HTR-8/SVneo (cell line): Measurements from ENCODE around the gene WASHC4.
"Not testable (repeated sequence)": the region's sequence is repeated elsewhere in the genome, so short reads cannot be mapped to it uniquely, and the experiment has no call there.

Source experiments
- DNase-seq: peaks from one replicate; pipeline ENCODE4 v3.0.0; 2011; ENCODE audit warnings: low spot score, mixed read lengths; ENCODE audit not compliant: insufficient read length
- FAIRE-seq: peaks from 2 replicates; lab custom pipeline; 2011; peaks lifted over from hg19 to GRCh38; lab: Jason Lieb, UNC

The WASHC4 gene

DNA sequence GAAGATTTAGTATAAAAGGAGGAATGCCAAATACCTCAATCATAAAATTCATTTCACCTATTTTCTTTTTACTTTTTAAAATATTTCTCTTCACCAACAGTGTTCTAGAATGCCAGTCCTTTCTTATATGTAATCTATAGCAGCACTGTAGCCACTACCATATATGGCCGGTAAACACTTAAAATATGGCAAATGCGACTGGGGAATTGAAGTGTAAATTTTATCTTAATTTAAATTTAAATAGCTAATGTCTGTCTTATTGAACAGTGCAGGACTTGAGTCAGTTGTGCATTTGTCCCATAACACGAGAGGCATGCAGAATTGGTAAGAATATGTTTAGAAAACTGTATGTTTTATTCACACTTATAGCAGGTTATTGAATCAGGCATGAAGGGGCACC is 50.1 kb downstream of the WASHC4 start:
- FAIRE-seq (no peak), DNase-seq (no peak)

DNA sequence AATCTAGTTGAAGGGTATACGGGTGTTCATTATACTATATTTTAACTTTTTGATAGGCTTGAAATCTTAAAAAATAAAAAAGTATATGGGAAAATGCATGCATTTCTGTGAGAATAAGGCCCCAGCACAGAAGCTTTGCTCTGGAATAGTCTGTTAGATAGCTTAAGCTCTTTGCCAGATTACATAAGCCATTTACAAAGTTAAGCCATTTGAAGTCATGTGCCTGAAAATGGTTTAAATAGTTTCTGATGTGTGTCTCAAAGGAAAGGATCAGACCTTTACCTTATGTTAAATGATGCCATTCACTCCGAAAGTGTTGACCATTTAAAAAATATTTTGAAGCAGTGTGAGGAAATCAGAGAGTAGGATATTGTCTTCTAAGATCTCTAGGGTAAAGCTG is 51.3 kb downstream of the WASHC4 start:
- no peak for DNase-seq
- peak; percentile 26 for FAIRE-seq

DNA sequence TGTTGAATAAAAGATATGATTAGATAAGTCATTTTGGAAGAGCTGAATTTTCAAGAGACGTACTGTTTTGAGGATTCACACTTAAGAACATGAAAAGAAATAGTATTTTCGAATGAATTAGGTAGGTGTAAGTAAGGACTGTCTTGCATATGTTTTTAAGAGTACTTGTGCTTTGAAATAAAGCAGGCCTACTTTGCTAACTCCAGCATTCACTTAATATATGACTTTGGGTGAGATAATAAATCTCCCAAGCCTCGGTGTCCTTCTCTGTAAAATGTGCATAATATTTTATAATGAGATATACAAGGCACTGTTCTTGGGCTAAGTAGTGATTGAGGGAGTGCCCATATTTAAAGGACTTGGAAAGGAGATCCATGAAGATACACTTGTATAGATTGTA is 54.6 kb downstream of the WASHC4 start:
- no peak for FAIRE-seq

DNA sequence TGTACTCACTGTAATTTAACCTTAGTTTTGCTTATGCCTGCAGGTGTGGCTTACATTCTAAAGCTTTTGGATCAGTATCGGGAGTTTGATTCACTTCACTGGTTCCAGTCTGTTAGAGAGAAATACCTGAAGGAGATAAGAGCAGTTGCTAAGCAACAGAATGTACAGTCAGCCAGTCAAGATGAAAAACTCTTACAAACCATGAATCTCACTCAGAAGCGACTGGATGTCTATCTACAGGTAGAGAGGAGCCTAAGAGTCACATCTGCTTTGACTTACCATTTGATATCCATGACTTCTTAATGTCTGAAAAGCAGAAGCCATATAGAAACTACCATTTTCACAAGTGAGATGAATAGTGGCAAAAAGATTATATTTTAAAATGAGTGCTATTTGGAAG is 56.5 kb downstream of the WASHC4 start:
- DNase-seq, result no peak
- no peak for FAIRE-seq

More for the DNA sequence above, 54.6 kb downstream of the WASHC4 start:
- no peak for DNase-seq

DNA sequence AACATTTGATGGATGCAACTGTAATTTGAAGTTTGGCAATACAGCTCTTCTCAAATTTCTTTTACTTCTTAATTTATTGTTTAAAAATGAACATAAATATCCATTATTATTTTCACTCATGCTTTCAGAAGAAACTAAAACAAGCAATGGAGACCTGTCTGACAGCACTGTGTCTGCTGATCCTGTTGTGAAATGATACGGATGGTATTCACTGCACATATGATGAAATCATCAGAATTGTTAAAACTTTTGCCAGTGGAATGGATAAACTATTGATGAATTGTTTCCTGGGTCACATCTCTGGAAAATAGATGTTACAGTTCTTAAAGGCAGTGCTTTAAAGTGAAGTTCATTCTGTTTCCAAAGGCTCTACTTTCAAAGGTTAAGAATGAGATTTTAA is 59.2 kb downstream of the WASHC4 start:
- DNase-seq (no peak), FAIRE-seq (no peak)

DNA sequence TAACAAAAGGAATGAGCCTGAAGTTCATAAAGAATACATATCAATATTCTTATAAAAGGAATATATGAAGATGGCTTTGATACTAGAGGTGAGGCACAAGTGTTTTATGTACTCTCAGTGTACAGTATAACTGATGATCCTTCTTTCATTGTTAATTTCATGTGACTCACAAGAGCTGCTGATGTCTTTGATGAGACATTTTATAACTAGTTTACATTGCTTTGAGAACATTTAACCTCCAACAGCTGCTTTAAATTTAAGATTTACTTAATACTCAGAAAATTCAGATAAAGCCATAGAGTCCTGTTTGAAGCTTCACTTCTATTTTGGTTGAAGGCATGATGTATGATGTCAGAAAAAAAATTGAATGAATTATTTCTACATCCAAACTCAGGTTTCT is 59.8 kb downstream of the WASHC4 start:
- no peak for FAIRE-seq
- no peak for DNase-seq

DNA sequence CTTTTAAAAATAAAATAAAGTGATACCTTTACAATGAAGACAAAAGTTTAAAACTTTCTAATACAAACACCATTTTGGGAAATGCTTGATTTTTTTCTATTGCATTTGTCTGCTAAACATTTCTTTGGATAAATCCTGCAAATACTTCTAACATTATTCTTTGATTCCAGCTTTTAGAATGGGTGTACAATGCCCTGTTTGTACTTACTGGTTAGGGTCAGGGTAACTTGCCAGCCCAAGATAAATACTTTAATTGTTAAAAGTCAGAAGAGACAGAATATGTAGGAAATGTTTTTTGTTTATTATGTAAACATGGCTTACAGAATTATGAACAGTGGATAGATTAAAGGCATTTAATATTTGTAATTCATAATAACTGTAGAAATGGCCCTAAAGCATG is 60.5 kb downstream of the WASHC4 start:
- DNase-seq (no peak), FAIRE-seq (no peak)

DNA sequence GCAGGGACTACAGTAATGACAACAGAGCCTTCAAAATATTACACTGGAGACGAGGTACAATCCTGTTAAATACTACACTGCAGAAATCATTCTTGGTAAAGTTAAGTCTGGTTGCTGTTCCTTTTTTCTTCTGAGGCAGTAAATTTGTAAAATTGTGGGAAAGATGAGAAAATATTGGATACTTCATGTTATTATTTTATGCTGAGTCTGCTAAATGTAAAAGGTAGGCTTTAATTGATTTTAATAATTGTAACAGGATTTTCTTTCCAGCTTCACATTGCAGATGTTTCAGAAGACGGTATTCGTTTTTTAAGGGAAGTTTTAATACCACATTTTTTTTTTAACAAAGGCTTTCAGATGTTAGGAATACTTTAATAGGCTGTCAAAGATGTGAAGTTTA is 62.6 kb downstream of the WASHC4 start:
- DNase-seq (no peak), FAIRE-seq (no peak)

DNA sequence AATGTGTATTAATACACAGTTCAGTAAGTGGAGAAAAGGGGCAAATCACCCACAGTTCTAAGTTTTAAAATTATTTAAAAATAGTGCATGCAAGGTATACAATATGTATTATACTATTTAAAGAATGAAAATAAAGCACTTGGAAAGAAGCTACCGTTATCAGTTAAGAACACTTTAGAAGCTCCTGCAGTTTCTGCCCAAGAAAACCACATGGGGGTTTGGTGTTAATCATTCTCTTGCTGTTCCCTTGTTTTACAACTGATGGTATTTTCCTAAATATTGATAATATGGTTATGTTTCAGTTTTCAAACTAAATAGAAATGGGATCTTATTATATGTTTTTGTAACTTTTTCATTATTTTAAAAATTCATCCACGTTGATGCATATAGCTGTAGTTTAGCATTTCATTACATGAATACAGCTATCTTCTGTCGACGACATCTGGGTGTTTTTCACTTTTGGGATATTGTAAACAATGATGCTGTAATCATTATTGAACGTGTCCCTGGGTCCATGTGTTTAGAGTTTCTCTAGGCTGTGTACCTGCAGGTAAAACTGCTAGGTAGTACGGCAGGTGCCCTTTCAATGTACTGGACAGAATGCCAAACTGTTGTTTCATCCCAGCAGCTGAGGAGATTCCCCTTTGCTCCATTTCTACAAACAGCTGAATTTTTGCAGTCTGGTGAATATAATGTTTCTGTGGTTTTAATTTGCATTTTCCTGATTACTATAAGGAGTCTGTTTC is 64.3 kb downstream of the WASHC4 start:
- no peak for DNase-seq
- no peak for FAIRE-seq

DNA sequence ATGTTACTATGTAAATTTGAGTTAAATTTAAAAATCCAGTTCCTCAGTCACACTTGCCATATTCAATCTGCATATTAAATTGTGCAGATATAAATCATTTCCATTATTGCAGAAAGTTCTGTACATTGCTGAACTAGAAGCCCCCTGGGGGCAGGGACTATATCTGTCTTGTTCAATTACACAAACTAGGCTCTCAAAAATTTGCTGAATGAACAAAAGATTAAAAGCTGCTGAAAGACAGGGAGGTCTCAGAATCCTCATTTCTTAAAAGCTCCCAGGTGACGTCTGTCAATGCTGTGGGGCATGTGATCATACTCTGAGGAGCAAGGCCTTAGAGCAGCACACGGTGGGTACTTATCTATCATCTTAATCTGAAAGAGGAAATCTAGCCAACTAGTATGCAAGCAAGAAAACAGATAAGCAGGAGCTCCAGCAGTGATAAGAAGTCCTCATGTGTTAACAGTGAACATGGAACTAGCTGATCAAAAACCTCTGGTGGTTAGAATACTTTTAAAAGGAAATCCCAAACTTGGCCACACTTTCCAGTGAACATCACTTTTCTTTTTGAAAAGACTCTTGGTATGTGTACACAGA is 68.0 kb downstream of the WASHC4 start:
- FAIRE-seq, result no peak
- DNase-seq, result no peak

DNA sequence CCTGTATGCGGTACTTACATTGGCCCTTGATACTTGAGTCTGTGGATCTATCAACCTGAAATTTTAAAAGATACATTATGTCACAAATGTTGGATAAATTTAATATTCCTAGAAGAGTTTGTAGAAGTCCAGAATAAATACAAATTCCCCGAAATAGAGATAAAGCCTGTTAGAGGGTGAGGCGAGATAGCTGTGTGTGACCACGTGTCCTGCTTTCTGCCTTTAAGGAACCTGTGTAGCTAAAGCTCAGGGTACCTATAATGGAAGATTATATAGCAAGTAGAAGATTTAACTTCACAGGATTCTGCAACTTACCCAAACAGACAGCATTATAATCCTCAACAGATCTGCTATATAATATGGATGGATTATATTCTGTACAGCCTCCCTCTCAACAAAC is 69.7 kb downstream of the WASHC4 start:
- no peak for DNase-seq
- FAIRE-seq, result no peak

DNA sequence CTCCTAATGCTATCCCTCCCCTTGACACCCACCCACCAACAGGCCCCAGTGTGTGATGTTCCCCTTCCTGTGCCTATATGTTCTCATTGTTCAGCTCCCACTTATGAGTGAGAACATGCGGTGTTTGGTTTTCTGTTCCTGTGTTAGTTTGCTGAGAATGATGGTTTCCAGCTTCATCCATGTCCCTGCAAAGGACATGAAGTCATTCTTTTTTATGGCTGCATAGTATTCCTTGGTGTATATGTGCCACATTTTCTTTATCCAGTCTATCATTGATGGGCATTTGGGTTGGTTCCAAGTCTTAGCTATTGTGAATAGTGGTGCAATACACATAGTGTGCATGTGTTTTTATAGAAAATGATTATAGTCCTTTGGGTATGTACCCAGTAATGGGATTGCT is 71.6 kb downstream of the WASHC4 start:
- FAIRE-seq, DNase-seq: not testable (repeated sequence)

DNA sequence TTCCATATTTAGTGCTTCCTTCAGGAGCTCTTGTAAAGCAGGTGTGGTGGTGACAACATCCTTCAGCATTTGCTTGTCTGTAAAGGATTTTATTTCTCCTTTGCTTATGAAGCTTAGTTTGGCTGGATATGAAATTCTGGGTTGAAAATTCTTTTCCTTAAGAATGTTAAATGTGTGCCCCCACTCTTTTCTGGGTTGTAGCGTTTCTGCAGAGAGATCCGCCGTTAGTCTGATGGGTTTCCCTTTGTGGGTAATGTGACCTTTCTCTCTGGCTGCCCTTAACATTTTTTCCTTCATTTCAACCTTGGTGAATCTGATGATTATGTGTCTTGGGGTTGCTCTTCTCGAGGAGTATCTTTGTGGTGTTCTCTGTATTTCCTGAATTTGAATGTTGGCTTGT is 75.9 kb downstream of the WASHC4 start:
- not testable (repeated sequence) for DNase-seq, FAIRE-seq

DNA sequence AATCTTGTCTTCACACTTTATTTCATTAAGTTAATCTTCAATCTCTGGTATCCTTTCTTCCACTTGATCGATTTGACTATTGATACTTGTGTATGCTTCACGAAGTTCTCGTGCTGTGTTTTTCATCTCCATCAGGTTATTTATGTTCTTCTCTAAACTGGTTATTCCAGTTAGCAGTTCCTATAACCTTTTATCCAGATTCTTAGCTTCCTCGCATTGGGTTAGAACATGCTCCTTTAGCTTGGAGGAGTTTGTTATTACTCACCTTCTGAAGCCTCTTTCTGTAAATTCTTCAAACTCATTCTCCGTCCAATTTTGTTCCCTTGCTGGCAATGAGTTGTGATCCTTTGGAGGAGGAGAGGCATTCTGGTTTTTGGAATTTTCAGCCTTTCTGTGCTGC is 76.4 kb downstream of the WASHC4 start:
- not testable (repeated sequence) for FAIRE-seq, DNase-seq

DNA sequence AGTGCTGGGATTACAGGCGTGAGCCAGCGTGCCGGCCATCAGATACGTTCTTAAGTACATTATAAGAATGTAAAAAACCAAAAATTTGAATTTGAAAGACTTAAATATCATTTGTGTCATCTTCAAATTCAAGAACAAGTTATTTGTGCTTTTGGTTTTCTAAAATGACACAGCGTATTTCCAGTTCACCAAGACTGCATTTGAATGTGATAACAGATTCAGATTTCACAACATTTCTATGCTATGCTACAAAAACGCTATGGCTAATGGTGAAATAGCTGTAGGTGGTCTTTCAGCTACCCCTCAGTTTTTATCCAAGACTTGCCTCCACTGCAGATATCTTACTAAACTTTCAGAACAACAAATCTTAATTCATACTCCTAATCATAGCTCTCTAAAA is 81.8 kb downstream of the WASHC4 start:
- no peak for DNase-seq
- FAIRE-seq, result no peak

DNA sequence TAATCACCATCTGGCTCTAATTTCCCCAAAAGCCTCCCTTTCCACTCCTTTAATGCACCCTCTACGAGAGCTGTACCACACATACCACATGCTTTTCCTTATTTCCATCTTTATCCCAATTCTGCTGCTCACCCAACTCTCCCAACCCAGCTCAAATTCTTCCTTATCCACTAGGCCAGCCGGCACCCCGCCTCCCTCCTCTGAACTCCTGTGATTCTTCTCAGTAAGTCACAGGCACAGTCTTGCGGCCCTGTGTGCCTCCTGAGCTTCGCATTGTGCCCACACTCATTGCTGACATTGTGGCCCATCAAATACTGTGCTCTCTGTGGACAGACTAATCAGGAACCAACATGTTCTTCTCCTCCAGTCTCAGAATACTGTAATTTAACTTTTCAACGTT is 83.0 kb downstream of the WASHC4 start:
- DNase-seq, result no peak
- FAIRE-seq, result no peak

DNA sequence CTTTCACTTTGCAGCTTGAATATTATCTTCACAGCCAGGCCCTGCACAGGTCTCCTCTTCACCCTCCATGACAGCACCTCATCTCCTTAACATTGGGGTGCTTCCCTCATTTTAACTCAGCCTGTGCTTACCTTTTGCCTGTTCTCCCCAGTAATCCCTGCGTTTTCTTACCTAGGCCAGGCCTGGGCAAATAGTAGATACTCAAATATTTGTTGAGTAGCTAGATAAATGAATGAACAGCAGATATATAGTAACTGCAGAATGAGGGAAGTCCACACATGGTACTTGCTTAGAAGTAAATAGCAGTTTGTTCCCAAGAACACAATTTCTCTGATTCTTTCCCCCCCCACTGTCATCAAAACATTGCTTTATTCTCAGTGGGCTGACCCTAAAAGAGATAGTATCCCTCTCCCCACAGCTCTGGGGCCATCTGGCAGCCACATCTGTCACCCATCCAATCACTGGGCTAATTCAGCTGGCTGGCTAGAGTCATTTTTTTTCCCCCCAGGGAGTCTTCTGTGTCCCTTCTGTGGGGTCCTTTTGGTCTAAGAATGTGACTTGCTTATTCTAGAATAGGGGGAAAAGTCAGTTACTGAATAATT is 85.2 kb downstream of the WASHC4 start:
- no peak for FAIRE-seq

DNA sequence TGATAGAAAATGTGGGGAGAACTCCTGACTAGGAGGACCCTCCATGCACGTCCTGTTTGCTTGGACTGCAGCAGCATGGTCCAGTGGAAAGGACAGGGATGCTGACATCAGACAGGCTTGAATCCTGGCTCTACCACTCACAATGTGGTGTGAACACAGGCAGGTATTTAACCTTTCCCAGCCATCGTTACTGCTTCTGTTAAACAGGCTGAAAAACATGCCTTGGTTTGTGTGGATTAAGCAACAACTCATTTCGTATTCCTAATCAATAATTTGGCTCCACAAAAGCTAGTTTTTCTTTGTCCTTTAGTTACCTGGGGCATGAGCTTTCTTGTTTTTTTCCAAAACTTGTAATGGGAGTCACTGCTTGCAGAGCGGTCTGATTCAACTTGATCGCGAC is 87.4 kb downstream of the WASHC4 start:
- DNase-seq, result no peak
- FAIRE-seq, result no peak

More for the DNA sequence above, 85.2 kb downstream of the WASHC4 start:
- no peak for DNase-seq

DNA sequence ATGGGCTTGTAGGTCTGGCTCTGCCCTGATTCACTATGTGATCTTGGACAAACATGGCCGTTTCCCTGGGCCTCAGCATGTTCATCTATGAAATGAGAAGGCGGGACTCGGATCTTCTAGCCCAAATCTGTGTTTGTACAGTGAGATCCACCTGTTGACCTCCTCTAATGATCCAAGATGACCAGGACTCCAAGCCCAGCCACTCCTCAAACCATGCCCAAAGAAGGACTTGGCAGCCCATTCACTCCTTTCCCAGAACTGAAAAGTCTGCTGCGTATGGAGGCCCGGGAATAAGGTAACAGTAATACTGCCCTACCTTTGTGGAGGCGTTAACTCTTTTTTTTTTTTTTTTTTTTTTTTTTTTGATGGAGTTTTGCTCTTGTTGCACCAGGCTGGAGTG is 88.6 kb downstream of the WASHC4 start:
- DNase-seq, result no peak
- FAIRE-seq, result no peak

DNA sequence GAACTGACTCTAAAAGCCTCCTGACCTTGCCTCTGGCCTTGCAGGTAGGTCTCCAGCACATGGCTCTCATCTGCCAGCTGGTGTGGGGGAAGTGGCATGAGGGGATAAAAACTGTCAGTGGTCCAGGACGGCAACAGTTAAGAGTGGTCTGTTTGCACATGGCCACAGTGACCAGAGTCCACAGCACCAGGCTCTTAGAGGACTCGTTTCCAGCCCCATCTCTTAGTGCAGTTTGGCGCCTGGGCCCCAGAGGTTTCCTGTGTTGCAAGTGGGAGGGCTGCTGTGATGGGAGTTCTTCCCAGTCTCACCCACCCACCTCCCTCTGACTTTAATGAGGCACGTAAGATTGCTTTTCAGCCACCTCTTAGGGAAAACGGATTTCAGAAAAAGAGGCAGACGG is 91.4 kb downstream of the WASHC4 start:
- DNase-seq (no peak), FAIRE-seq (peak; percentile 46)

DNA sequence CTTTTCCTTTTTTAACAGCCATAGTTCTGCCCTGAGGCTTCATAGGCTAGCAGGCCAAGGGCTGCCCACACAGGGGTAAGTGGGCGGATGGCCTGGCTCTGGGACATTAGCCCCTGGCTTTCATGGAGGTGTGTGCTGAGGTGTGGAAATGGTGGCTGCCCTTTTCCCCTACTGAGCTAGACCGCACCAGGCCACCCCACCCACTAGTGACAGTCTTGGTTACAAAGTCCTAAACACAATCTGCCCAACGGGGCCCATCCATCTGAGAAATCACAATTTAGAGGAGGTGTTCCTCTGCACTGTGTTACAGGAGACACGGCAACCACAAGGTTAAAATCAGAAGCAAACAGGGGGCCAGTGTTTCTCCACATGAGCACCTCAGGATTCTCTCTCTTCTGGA is 92.9 kb downstream of the WASHC4 start:
- DNase-seq (no peak), FAIRE-seq (no peak)

DNA sequence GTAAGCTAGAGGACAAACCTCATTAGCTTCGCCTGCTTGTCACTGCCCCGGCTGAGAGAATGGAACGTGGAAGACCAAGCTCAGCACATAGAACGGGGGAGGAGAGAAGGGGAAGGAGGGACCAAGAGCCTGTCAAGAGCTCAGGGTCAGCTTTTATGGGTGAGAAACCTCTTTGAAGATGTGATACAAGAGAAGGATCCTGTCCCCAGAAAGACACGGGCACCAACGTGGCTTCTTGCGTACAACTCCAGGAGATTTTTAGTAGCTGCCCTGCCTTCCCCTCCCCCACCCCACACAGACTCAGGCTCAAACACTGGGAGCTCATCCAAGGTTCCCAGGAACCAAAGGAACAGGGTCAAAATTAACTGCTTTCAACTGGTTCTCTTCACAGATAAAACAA is 93.8 kb downstream of the WASHC4 start:
- no peak for FAIRE-seq

More for the DNA sequence above, 93.8 kb downstream of the WASHC4 start:
- DNase-seq, result no peak
